Measurements from ENCODE around the gene ALK.
A peak's percentile ranks its signal among the peaks of the same experiment; 100 is the strongest.

The ALK gene

GRCh38 chr2:29349316-29350030 is 571.9 kb downstream of the ALK start:
- no peak for DNase-seq

- DNase-seq, result no peak
These were observed 573.5 kb downstream of the ALK start for GRCh38 chr2:29347774-29348461.

GRCh38 chr2:29345236-29345635 is 576.1 kb downstream of the ALK start:
- no peak for DNase-seq

GRCh38 chr2:29343830-29344229 is 577.6 kb downstream of the ALK start:
- DNase-seq, result no peak

GRCh38 chr2:29336341-29337241 is 584.8 kb downstream of the ALK start:
- no peak for DNase-seq

GRCh38 chr2:29335396-29335795 is 586.0 kb downstream of the ALK start:
- no peak for DNase-seq

GRCh38 chr2:29334706-29335105 is 586.7 kb downstream of the ALK start:
- DNase-seq, result no peak

- DNase-seq, result no peak
These were observed 588.8 kb downstream of the ALK start for GRCh38 chr2:29332540-29332939.

GRCh38 chr2:29329899-29330298 is 591.5 kb downstream of the ALK start:
- no peak for DNase-seq

GRCh38 chr2:29326926-29327325 is 594.5 kb downstream of the ALK start:
- no peak for DNase-seq

- DNase-seq, result peak; percentile 13
These were observed 595.8 kb downstream of the ALK start for GRCh38 chr2:29325544-29325943.

- no peak for DNase-seq
These were observed 597.4 kb downstream of the ALK start for GRCh38 chr2:29323961-29324360.

- DNase-seq, result no peak
These were observed 598.1 kb downstream of the ALK start for GRCh38 chr2:29323301-29323700.

- peak; percentile 55 for DNase-seq
These were observed 599.4 kb downstream of the ALK start for GRCh38 chr2:29322011-29322410.

GRCh38 chr2:29317801-29318485 is 603.4 kb downstream of the ALK start:
- no peak for DNase-seq

- DNase-seq, result peak; percentile 22
These were observed 604.3 kb downstream of the ALK start for GRCh38 chr2:29317077-29317517.

GRCh38 chr2:29314816-29315571 is 606.4 kb downstream of the ALK start:
- peak; percentile 79 for DNase-seq

GRCh38 chr2:29311458-29311857 is 609.9 kb downstream of the ALK start:
- no peak for DNase-seq

GRCh38 chr2:29310650-29311348 is 610.6 kb downstream of the ALK start:
- no peak for DNase-seq

- DNase-seq, result peak; percentile 72
These were observed 612.0 kb downstream of the ALK start for GRCh38 chr2:29309090-29310029.

Data from activated CD4-positive, alpha-beta T cell treated with anti-CD3 and anti-CD28 coated beads, Interleukin-10, Interleukin-2, amounts not matched to agents 100 ng/mL and 50 ng/mL, durations not matched to agents 16 hours and 8 hours (primary cell).